Measurements from ENCODE around the gene ARFGEF2.

The ARFGEF2 gene

GRCh38 chr20:49030954-49031619 is 109.6 kb downstream of the ARFGEF2 start:
- Histone ChIP-seq H3K27me3 (ENCODE audit: insufficient read depth, low read depth, severe bottlenecking) (no peaks in the 10 kb centered on the region), H3K4me3 (ENCODE audit: low read depth, low read length) (no peak overlapping the region), H3K36me3 (peaks cover 67% of the 10 kb centered on the region), H3K27ac (no peak overlapping the region), H3K9me3 (ENCODE audit: severe bottlenecking) (no peaks in the 10 kb centered on the region)
- DNase-seq: no peak
- TF ChIP-seq, protein P1, sequence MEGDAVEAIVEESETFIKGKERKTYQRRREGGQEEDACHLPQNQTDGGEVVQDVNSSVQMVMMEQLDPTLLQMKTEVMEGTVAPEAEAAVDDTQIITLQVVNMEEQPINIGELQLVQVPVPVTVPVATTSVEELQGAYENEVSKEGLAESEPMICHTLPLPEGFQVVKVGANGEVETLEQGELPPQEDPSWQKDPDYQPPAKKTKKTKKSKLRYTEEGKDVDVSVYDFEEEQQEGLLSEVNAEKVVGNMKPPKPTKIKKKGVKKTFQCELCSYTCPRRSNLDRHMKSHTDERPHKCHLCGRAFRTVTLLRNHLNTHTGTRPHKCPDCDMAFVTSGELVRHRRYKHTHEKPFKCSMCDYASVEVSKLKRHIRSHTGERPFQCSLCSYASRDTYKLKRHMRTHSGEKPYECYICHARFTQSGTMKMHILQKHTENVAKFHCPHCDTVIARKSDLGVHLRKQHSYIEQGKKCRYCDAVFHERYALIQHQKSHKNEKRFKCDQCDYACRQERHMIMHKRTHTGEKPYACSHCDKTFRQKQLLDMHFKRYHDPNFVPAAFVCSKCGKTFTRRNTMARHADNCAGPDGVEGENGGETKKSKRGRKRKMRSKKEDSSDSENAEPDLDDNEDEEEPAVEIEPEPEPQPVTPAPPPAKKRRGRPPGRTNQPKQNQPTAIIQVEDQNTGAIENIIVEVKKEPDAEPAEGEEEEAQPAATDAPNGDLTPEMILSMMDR (IDR thresholded peaks at IDR 0.05; ENCODE audit: low read depth, low read length): no peak

- TF ChIP-seq, protein P1 (IDR thresholded peaks at IDR 0.05; ENCODE audit: low read depth, low read length): no peak
- Histone ChIP-seq H3K9me3 (ENCODE audit: severe bottlenecking) (no peaks in the 10 kb centered on the region), H3K36me3 (peaks cover 57% of the 10 kb centered on the region), H3K27ac (no peak overlapping the region), H3K4me3 (ENCODE audit: low read depth, low read length) (no peak overlapping the region), H3K27me3 (ENCODE audit: insufficient read depth, low read depth, severe bottlenecking) (no peaks in the 10 kb centered on the region)
- DNase-seq: no peak
Observed at GRCh38 chr20:49032455-49032854, 110.9 kb downstream of the ARFGEF2 start.

DNA sequence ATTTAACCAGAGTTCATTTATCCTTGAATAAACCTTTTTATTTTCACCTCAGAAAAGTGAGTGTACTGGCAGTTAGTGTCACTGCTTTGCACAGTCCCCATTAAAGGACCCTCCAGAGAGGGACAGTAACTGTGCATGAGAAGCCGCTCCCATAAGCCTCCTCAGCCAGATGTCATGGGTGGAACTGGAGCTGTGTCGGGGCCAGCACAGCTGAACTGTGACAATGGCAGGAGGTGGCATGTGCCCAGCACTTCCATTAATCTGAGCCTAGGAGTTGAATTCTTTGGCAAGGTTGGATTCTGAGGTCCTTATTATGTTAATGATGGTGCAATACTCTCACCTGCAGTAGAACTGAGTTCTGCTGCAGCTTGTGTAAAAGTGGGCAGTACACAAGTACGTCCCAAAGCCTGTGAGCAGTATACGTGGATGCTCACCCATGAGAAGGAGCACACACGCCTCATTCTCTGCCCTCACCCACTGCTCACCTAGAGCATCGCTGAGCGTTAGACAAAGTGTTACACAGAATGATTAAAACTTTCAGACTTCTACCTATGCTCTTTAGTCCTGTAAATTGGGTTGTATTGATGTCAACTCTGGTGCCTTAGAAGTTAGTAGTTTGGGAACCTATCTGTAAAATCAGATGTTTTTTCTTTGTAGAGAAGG is 112.7 kb downstream of the ARFGEF2 start:
- Histone ChIP-seq H3K27ac (no peak overlapping the region), H3K27me3 (ENCODE audit: insufficient read depth, low read depth, severe bottlenecking) (no peaks in the 10 kb centered on the region), H3K4me3 (ENCODE audit: low read depth, low read length) (no peak overlapping the region), H3K9me3 (ENCODE audit: severe bottlenecking) (no peaks in the 10 kb centered on the region), H3K36me3 (peaks cover 42% of the 10 kb centered on the region)
- DNase-seq: no peak
- TF ChIP-seq, protein P1 (IDR thresholded peaks at IDR 0.05; ENCODE audit: low read depth, low read length): no peak

- TF ChIP-seq, protein P1 (IDR thresholded peaks at IDR 0.05; ENCODE audit: low read depth, low read length): no peak
- no peak overlapping the region for H3K4me3 ChIP-seq (ENCODE audit: low read depth, low read length)
- no peaks in the 10 kb centered on the region for H3K27me3 ChIP-seq (ENCODE audit: insufficient read depth, low read depth, severe bottlenecking)
- H3K9me3 ChIP-seq (ENCODE audit: severe bottlenecking): no peaks in the 10 kb centered on the region
- peaks cover 13% of the 10 kb centered on the region for H3K36me3 ChIP-seq
- DNase-seq: no peak
- H3K27ac ChIP-seq: no peak overlapping the region
Observed at GRCh38 chr20:49037962-49038387, 116.5 kb downstream of the ARFGEF2 start.

DNA sequence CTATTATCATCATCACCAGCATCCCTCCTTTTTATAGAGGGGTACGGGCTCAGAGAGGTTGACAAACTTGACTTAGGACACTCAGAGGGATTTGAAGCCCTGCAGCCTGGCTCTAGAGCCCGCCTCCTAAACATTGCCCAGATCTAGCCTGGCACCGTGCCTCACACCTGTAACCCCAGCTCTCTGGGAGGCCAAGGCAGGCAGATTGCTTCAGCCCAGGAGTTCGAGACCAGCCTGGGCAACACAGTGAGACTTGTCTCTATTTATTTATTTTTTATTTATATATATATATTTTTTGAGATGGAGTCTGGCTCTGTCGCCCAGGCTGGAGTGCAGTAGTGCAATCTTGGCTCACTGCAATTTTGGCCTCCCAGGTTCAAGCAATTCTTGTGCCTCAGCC is 118.3 kb downstream of the ARFGEF2 start:
- TF ChIP-seq, protein P1 (IDR thresholded peaks at IDR 0.05; ENCODE audit: low read depth, low read length): no peak
- Histone ChIP-seq H3K4me3 (ENCODE audit: low read depth, low read length) (no peak overlapping the region), H3K9me3 (ENCODE audit: severe bottlenecking) (no peaks in the 10 kb centered on the region), H3K27ac (no peak overlapping the region), H3K36me3 (peaks cover 4% of the 10 kb centered on the region; the same call in 1 of the 2 replicates), H3K27me3 (ENCODE audit: insufficient read depth, low read depth, severe bottlenecking) (no peaks in the 10 kb centered on the region)
- no peak for DNase-seq

Data from WERI-Rb-1 (cell line).